Heart right ventricle (tissue), 16 donors: Measurements from ENCODE around the gene ABCC12. TPM values are rescaled to one million over a fixed set of nuclear protein-coding genes. Genes with fewer than 3 reads are reported as not detected.

Experiments used
- ATAC-seq, 8 donors: fragments of 200-7000 bp; cut with Tn5 transposase; one replicate each; pipeline ENCODE4 v1.9.1; 2020; ENCODE audit warnings: mild to moderate bottlenecking in 8 of 8, moderate library complexity in 8 of 8, moderate number of reproducible peaks in 1 of 8
- DNase-seq, 2 donors: peaks; one replicate each; pipeline ENCODE4 v3.0.0-alpha.2; 2020
- H3K27ac ChIP-seq, 10 donors: fragments of 200-600 bp; sonication (generic) in 2 of 10; one replicate each; pipeline versions ENCODE4 v1.5.0 to v1.8.0; 2020 to 2022; ENCODE audit warnings: mild to moderate bottlenecking in 3 of 10
- H3K27me3 ChIP-seq, 7 donors: fragments of 200-600 bp; one replicate each; pipeline ENCODE4 v1.8.0; 2021 to 2022; ENCODE audit warnings: mild to moderate bottlenecking in 2 of 7
- H3K36me3 ChIP-seq, 9 donors: fragments of 200-600 bp; sonication (generic) in 1 of 9; one replicate each; pipeline versions ENCODE4 v1.5.0 to v1.8.0; 2020 to 2022; ENCODE audit warnings: mild to moderate bottlenecking in 2 of 9
- H3K4me1 ChIP-seq, 9 donors: fragments of 200-600 bp; sonication (generic) in 1 of 9; one replicate each; pipeline versions ENCODE4 v1.5.0 to v1.8.0; 2020 to 2022; ENCODE audit warnings: mild to moderate bottlenecking in 4 of 9
- H3K4me3 ChIP-seq, 10 donors: fragments of 200-600 bp; sonication (generic) in 2 of 10; one replicate each; pipeline versions ENCODE4 v1.5.0 to v1.8.0; 2020 to 2022; ENCODE audit warnings: mild to moderate bottlenecking in 7 of 10, moderate library complexity in 2 of 10
- H3K9me3 ChIP-seq, 11 donors: fragments of 200-600 bp in 10 of 11; sonication (generic) in 2 of 11; one replicate each; pipeline versions ENCODE4 v1.5.0 to v1.8.0; 2013 to 2022; ENCODE audit warnings: mild to moderate bottlenecking in 2 of 11, control low read depth in 1 of 11, moderate library complexity in 1 of 11
- WGBS, 2 donors: extraction: QIAGEN DNeasy Blood & Tissue Kit; methylation state at CpG; one replicate each; pipeline ENCODE4 v1.1.7; 2013; ENCODE audit warnings: inconsistent platforms in 1 of 2; 5-methylcytosine and 5-hydroxymethylcytosine counted together
- intact Hi-C, 10 donors: fragments of 100-400 bp; cut with DNase I; formaldehyde crosslinking; loops; one replicate each; pipeline versions ENCODE4 v1.11.1 to v1.14.2; 2022
- polyA plus RNA-seq, 2 donors: library from polyadenylated mRNA; stranded (reverse); fragments of 200-250 nt; gene quantifications; one replicate each; pipeline ENCODE4 v1.2.3, GENCODE V29; 2013
- total RNA-seq, 10 donors: library from RNA; stranded (reverse); fragmentation: NEBNext Ultra II Directional in 3 of 10; extraction: Animal tissue kit (Norgen Biotek cat#: 25700) in 3 of 10; gene quantifications; one replicate each; pipeline versions ENCODE4 v1.2.1 to v1.2.4, GENCODE V29; 2021 to 2023
- TF ChIP-seq, protein P1 (sequence below), 9 donors: fragments of 200-600 bp; sonication (generic) in 2 of 9; IDR thresholded peaks; one replicate each; pipeline versions ENCODE4 v1.5.0 to v1.8.0; 2021 to 2022; ENCODE audit warnings: antibody characterized with exemption in 9 of 9, mild to moderate bottlenecking in 5 of 9, moderate library complexity in 1 of 9
- donor health status: Arrhythmogenic right ventricular cardiomyopathy.
- donor health status: ischemic (EF 13 %, LVEDD 7.1; RV severe dilation, severe dysfunction).
- donor health status: healthy with polysubstance abuse.
- donor health status: DM: no; HTN: yes; CAD: no.
- donor health status: DM: no; HTN: no; CAD: no.
- donor health status: ischemic (EF 25% LVEDD 6.9; RV normal size, moderate dysfunction).
- donor health status: ischemic (EF 25% LVEDD 5.7; RV mildly dilated, moderate dysfunction).
- donor health status: healthy.
- donor health status: DM: yes; HTN: yes; CAD: no.
- donor health status: Ischemic cardiomyopathy.
- donor health status: ischemic (EF 35%, LVEDD 5.7; RV mildly dilated, moderate dysfunction).
- donor health status: nonischemic (EF 11% LVEDD 7.7; RV severe dilation, severe dysfunction).
- donor health status: DM: yes; HTN: yes; CAD: no.
- donor health status: PGD.
- donor health status: ischemic (EF 29% LVEDD 5.4; RV normal size, mild dysfunction).
- donor health status: nonischemic (EF 23%, LVEDD 6.1; RV moderate dilation, normal function).

Gene ABCC12
- total and polyA plus RNA-seq, 12 donors: 0.01 to 0.20 (median 0.07) TPM; not detected in 9

DNA sequence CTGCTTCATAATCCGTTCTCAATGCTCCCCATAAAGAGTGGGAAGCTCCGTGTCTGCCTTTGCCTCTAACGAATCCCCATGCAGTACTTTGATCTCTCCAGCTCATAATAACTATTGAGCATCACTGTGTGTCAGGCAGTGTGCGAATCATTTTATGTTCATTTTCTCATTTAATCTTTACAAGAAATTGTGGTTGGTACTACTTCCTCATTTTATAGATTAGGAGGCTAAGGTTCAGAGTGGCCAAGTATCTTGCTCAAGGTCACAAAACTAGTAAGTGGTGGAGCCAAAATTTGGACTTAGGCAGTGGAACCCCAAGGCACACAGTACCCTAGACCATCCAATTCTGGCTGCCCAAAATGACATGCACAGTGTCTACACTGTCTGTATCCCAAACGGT is 44.8 kb downstream of the ABCC12 start:
- Histone ChIP-seq H3K27me3 (no peaks in the 10 kb centered on the region), H3K4me3 (no peak overlapping the region), H3K9me3 (no peaks in the 10 kb centered on the region), H3K27ac (no peak overlapping the region), H3K4me1 (peaks cover 0 to 17% (median 4%) of the 10 kb centered on the region in 9 donors), H3K36me3 (no peaks in the 10 kb centered on the region)
- WGBS, 2 donors: 95 to 96% methylated on average over 5 of the region's 5 CpGs
- intact Hi-C loops: no loop called here
- ATAC-seq (no peak), DNase-seq (no peak)
- TF ChIP-seq, protein P1, sequence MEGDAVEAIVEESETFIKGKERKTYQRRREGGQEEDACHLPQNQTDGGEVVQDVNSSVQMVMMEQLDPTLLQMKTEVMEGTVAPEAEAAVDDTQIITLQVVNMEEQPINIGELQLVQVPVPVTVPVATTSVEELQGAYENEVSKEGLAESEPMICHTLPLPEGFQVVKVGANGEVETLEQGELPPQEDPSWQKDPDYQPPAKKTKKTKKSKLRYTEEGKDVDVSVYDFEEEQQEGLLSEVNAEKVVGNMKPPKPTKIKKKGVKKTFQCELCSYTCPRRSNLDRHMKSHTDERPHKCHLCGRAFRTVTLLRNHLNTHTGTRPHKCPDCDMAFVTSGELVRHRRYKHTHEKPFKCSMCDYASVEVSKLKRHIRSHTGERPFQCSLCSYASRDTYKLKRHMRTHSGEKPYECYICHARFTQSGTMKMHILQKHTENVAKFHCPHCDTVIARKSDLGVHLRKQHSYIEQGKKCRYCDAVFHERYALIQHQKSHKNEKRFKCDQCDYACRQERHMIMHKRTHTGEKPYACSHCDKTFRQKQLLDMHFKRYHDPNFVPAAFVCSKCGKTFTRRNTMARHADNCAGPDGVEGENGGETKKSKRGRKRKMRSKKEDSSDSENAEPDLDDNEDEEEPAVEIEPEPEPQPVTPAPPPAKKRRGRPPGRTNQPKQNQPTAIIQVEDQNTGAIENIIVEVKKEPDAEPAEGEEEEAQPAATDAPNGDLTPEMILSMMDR (IDR thresholded peaks at IDR 0.05): no peak

DNA sequence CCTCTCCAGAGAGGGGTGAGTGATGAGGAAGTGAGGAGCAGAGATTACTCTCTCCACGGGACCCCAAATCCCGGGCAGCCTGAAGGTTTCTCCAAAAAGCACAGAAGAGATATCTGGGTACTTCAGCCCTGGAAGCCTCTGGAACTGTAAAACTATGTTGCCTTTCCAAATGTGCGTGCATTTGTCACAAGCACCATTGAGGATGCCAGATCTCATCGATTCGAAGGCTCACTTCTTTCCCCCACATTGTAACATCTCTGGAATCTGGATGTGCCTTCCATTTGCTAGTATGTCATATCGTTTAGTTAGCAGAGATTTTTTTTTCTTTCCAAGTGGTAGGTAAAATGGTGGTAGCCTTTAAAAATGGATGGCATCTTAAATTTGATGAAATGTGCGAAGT is 45.8 kb downstream of the ABCC12 start:
- intact Hi-C loops: no loop called here
- H3K27ac ChIP-seq: no peak overlapping the region
- H3K36me3 ChIP-seq: no peaks in the 10 kb centered on the region
- DNase-seq: no peak
- no peak for ATAC-seq
- H3K27me3 ChIP-seq: no peaks in the 10 kb centered on the region
- H3K4me1 ChIP-seq: peaks cover 0 to 17% (median 4%) of the 10 kb centered on the region in 9 donors
- no peak overlapping the region for H3K4me3 ChIP-seq
- no peaks in the 10 kb centered on the region for H3K9me3 ChIP-seq
- 79 to 84% methylated on average over 7 of the region's 7 CpGs for WGBS, 2 donors
- TF ChIP-seq, protein P1 (IDR thresholded peaks at IDR 0.05): no peak

DNA sequence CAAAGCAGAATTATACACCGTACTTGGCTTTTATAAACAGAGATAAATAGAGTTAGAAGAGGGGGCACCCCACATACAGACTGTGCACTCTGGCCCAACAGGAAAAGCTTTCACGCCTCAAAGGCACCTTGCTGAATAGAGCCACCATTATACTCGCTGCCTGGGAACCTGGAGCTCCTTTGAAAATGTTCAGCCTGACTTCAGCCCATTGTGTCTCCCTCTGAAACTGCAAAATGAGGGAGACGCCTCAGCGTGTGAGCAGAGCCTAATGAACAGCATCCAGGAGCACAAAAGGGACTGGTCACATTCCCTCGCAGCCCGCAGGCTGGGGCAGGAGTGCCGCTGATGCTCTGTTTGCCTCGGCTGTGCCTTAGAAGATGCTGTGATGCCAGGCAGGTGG is 46.3 kb downstream of the ABCC12 start:
- 86 to 89% methylated on average over 9 of the region's 9 CpGs for WGBS, 2 donors
- ATAC-seq: no peak
- intact Hi-C loops: no loop called here

DNA sequence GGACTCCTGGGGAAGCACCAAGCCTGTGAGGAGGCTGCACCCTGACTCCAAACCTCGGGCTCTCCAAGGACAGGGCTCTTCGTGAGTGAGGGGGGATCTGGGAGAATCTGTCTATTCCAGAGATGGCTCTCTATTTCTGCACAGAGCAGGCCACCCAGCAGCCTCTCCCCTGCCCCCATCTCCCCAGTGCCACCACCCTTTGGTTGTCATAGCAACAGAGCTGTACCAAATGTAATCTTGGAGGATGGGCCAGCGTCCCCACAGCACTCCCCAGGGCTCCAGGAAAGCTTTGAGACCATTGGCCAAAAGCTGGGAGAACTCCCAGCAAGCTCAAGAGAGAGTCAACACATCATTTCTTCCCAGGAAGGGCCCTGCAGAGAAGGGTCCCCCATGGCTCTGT is 49.3 kb downstream of the ABCC12 start:
- TF ChIP-seq, protein P1 (IDR thresholded peaks at IDR 0.05): no peak
- Histone ChIP-seq H3K9me3 (no peaks in the 10 kb centered on the region), H3K27me3 (no peaks in the 10 kb centered on the region), H3K36me3 (no peaks in the 10 kb centered on the region), H3K4me3 (no peak overlapping the region), H3K27ac (no peak overlapping the region), H3K4me1 (peaks cover 0 to 12% (median 0%) of the 10 kb centered on the region in 9 donors)
- intact Hi-C loops: no loop called here
- ATAC-seq: no peak
- no peak for DNase-seq
- 71 to 82% methylated on average over 3 of the region's 3 CpGs for WGBS, 2 donors

More for the DNA sequence above, 46.3 kb downstream of the ABCC12 start:
- Histone ChIP-seq H3K27me3 (no peaks in the 10 kb centered on the region), H3K27ac (no peak overlapping the region), H3K9me3 (no peaks in the 10 kb centered on the region), H3K36me3 (no peaks in the 10 kb centered on the region), H3K4me3 (no peak overlapping the region), H3K4me1 (peaks cover 0 to 17% (median 4%) of the 10 kb centered on the region in 9 donors)
- TF ChIP-seq, protein P1 (IDR thresholded peaks at IDR 0.05): no peak
- DNase-seq: no peak

Other genes with a start within 250 kb of the ABCC12 start
- gene LONP2, start 88.3 kb upstream of the ABCC12 start, total RNA-seq: 10 to 100 TPM; 66.2 to 86.6 (median 75.4) TPM
- 10 to 100 TPM; 16.5 to 53.8 TPM for gene LONP2, start 88.3 kb upstream of the ABCC12 start, polyA plus RNA-seq
- gene ABCC11, start 91.5 kb upstream of the ABCC12 start, total RNA-seq: under 1 TPM in 6 of 10 donors, not detected in 4; 0.17 to 0.61 (median 0.26) TPM
- under 1 TPM in 1 of 2 donors, not detected in 1; 0.01 TPM for gene ABCC11, start 91.5 kb upstream of the ABCC12 start, polyA plus RNA-seq
- gene SIAH1, start 229.4 kb upstream of the ABCC12 start, total RNA-seq: 10 to 100 TPM; 12.2 to 17.2 (median 14.5) TPM
- gene SIAH1, start 229.4 kb upstream of the ABCC12 start, polyA plus RNA-seq: 10 to 100 TPM; 10.1 to 11.1 TPM